ENCODE data around the gene GIGYF2.

DNA sequence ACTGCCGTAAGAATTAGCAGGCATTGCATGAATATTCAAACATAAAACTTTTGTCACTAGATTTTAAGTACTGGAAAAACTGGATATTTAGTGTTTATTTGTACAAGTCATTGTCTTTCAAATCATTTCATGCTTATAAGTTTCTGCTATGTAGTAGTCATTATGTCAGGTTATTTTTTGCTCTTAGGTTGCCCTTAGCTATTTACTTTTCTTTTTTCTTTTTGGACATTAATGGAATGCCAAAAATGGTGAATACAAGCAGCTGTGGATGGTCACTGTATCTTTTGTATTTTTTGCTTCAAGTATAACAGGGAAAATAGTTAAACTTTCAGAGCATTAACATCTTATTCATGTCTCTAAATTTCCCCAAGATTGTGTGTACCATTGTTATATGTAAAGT, 97.8 kb downstream of the GIGYF2 start:
- TF ChIP-seq KLF1 (tag by site-specific recombination; IDR thresholded peaks at IDR 0.05) (no peak), ZNF239 (tag by site-specific recombination; IDR thresholded peaks at IDR 0.05) (no peak), ZNF785 (tag by site-specific recombination; IDR thresholded peaks at IDR 0.05) (no peak)
- TF ChIP-seq, protein P1, sequence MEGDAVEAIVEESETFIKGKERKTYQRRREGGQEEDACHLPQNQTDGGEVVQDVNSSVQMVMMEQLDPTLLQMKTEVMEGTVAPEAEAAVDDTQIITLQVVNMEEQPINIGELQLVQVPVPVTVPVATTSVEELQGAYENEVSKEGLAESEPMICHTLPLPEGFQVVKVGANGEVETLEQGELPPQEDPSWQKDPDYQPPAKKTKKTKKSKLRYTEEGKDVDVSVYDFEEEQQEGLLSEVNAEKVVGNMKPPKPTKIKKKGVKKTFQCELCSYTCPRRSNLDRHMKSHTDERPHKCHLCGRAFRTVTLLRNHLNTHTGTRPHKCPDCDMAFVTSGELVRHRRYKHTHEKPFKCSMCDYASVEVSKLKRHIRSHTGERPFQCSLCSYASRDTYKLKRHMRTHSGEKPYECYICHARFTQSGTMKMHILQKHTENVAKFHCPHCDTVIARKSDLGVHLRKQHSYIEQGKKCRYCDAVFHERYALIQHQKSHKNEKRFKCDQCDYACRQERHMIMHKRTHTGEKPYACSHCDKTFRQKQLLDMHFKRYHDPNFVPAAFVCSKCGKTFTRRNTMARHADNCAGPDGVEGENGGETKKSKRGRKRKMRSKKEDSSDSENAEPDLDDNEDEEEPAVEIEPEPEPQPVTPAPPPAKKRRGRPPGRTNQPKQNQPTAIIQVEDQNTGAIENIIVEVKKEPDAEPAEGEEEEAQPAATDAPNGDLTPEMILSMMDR (tag by site-specific recombination; IDR thresholded peaks at IDR 0.05), result no peak
- TF ChIP-seq, protein P2, sequence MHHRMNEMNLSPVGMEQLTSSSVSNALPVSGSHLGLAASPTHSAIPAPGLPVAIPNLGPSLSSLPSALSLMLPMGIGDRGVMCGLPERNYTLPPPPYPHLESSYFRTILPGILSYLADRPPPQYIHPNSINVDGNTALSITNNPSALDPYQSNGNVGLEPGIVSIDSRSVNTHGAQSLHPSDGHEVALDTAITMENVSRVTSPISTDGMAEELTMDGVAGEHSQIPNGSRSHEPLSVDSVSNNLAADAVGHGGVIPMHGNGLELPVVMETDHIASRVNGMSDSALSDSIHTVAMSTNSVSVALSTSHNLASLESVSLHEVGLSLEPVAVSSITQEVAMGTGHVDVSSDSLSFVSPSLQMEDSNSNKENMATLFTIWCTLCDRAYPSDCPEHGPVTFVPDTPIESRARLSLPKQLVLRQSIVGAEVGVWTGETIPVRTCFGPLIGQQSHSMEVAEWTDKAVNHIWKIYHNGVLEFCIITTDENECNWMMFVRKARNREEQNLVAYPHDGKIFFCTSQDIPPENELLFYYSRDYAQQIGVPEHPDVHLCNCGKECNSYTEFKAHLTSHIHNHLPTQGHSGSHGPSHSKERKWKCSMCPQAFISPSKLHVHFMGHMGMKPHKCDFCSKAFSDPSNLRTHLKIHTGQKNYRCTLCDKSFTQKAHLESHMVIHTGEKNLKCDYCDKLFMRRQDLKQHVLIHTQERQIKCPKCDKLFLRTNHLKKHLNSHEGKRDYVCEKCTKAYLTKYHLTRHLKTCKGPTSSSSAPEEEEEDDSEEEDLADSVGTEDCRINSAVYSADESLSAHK (tag by site-specific recombination; IDR thresholded peaks at IDR 0.05), result no peak

Measured in HEK293 (cell line).